Astrocyte (in vitro differentiated cells and primary cell): ENCODE data around the gene ABHD4.

Source experiments
- EZH2 ChIP-seq: IDR thresholded peaks from 2 replicates; pipeline ENCODE4 v1.6.1; 2012; ENCODE audit warnings: mild to moderate bottlenecking, low read length, inconsistent platforms; ENCODE audit not compliant: insufficient read depth
- TF ChIP-seq, protein P1 (sequence below): IDR thresholded peaks from 2 replicates; pipeline ENCODE4 v1.5.1; 2011; ENCODE audit warnings: low read depth, mild to moderate bottlenecking, inconsistent platforms, low read length, moderate library complexity; ENCODE audit not compliant: insufficient read depth

GRCh38 chr14:22598099-22598895 lies at the start of gene ABHD4:
- TF ChIP-seq, protein P1, sequence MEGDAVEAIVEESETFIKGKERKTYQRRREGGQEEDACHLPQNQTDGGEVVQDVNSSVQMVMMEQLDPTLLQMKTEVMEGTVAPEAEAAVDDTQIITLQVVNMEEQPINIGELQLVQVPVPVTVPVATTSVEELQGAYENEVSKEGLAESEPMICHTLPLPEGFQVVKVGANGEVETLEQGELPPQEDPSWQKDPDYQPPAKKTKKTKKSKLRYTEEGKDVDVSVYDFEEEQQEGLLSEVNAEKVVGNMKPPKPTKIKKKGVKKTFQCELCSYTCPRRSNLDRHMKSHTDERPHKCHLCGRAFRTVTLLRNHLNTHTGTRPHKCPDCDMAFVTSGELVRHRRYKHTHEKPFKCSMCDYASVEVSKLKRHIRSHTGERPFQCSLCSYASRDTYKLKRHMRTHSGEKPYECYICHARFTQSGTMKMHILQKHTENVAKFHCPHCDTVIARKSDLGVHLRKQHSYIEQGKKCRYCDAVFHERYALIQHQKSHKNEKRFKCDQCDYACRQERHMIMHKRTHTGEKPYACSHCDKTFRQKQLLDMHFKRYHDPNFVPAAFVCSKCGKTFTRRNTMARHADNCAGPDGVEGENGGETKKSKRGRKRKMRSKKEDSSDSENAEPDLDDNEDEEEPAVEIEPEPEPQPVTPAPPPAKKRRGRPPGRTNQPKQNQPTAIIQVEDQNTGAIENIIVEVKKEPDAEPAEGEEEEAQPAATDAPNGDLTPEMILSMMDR: no peak
- no peak for TF ChIP-seq EZH2
